WI38 (cell line): ENCODE data around the gene IKBKE.

Source experiments
- H3K4me3 ChIP-seq: 2 replicates; pipeline ENCODE4 v1.5.1; 2011; ENCODE audit warnings: low read depth, mild to moderate bottlenecking, control low read depth, low read length
- CTCF ChIP-seq: IDR thresholded peaks from 2 replicates; pipeline ENCODE4 v1.5.1; 2012; ENCODE audit warnings: low read depth, mild to moderate bottlenecking, control low read depth, low read length

IKBKE gene

GRCh38 chr1:206508956-206509355 is 38.7 kb downstream of the IKBKE start:
- no peak for TF ChIP-seq CTCF
- H3K4me3 ChIP-seq: peak overlapping the region; percentile 60

GRCh38 chr1:206509612-206510257 is 39.5 kb downstream of the IKBKE start:
- no peak overlapping the region for H3K4me3 ChIP-seq
- TF ChIP-seq CTCF: no peak

- no peak overlapping the region for H3K4me3 ChIP-seq
- TF ChIP-seq CTCF: no peak
Observed at GRCh38 chr1:206510371-206510770, 40.1 kb downstream of the IKBKE start.

GRCh38 chr1:206511362-206512057 is 41.2 kb downstream of the IKBKE start:
- no peak for TF ChIP-seq CTCF
- H3K4me3 ChIP-seq: no peak overlapping the region

- no peak for TF ChIP-seq CTCF
- no peak overlapping the region for H3K4me3 ChIP-seq
Observed at GRCh38 chr1:206512058-206512850, 42.0 kb downstream of the IKBKE start.

GRCh38 chr1:206512851-206513180 is 42.5 kb downstream of the IKBKE start:
- no peak for TF ChIP-seq CTCF
- no peak overlapping the region for H3K4me3 ChIP-seq
